PC-9 (cell line): ENCODE data around the gene PRLR.
A peak's percentile ranks its signal among the peaks of the same experiment; 100 is the strongest.

ENCODE experiments used
- CTCF ChIP-seq: fragments of 200-600 bp; sonication (generic); conservative IDR thresholded peaks from 2 replicates; pipeline ENCODE4 v1.6.1; 2017; ENCODE audit warnings: mixed run types, antibody characterized with exemption, mild to moderate bottlenecking, moderate library complexity
- EZH2 ChIP-seq: fragments of 200-600 bp; sonication (generic); IDR thresholded peaks from 2 replicates; pipeline ENCODE4 v1.8.0; 2017; ENCODE audit warnings: antibody characterized with exemption, low read depth

GRCh38 chr5:35182910-35183535 lies 47.3 kb downstream of the PRLR start:
- TF ChIP-seq CTCF (peak; percentile 53), EZH2 (no peak)
